Erythroblast (primary cell): ENCODE data around the gene TENM4.

Experiments used
- GATA1 ChIP-seq: IDR thresholded peaks from 2 replicates; pipeline ENCODE4 v1.6.1; 2011; ENCODE audit warnings: low read depth, mild to moderate bottlenecking, control low read depth, low read length, moderate library complexity
- POLR2A ChIP-seq: IDR thresholded peaks from 2 replicates; pipeline ENCODE4 v1.6.1; 2011; ENCODE audit warnings: mild to moderate bottlenecking, low read length

GRCh38 chr11:79294845-79295731 is 145.7 kb downstream of the TENM4 start:
- TF ChIP-seq POLR2A (no peak), GATA1 (no peak)
